LNCAP (cell line): ENCODE measurements around the gene ATPAF2.

Source experiments
- TF ChIP-seq, protein P1 (sequence below): fragments of 450-650 bp; IDR thresholded peaks from 2 replicates; pipeline ENCODE4 v1.5.1; 2017; ENCODE audit warnings: mild to moderate bottlenecking

ATPAF2 gene

DNA sequence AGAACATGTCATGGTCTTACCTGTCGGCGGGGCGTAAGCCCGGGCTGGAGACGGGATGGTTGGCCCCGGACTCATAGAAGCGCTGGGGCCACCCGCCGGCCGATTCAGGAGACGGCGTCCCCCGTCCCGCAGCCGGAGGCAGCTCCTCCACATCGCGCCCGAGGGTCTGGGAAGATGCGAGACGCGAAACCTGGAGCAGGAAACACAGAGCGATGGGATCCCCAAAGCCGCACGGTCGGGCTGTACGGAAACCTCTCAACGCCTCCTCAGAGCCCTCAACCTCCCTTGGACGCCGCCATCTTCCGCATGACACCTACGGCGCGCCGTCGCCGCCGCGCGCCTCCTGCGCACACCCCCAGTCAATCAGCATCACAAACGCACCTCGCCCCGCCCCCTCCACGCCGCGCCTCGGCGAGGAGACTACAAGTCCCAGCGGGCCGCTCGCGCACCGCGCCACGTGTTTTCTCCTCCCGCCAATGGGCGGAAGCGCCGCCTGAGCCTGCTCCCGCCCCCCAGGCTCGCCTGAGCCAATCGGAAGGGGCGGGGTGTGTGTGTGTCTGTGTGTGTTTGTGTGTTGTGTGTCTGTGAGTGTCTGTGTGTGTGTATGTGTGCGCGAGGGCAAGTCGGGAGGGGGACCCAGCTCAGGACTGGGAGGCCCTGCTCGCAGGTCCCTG, at the start of gene ATPAF2, which contains the start of gene GID4:
Gene ATPAF2, minus strand, starts transcription at position 308 of the 674 bp plus-strand sequence. Its CDS starts 155 bp downstream, at position 153.
Gene GID4, plus strand, starts transcription at position 548 of the 674 bp plus-strand sequence. Its CDS starts 57 bp downstream, at position 605.
- TF ChIP-seq, protein P1, sequence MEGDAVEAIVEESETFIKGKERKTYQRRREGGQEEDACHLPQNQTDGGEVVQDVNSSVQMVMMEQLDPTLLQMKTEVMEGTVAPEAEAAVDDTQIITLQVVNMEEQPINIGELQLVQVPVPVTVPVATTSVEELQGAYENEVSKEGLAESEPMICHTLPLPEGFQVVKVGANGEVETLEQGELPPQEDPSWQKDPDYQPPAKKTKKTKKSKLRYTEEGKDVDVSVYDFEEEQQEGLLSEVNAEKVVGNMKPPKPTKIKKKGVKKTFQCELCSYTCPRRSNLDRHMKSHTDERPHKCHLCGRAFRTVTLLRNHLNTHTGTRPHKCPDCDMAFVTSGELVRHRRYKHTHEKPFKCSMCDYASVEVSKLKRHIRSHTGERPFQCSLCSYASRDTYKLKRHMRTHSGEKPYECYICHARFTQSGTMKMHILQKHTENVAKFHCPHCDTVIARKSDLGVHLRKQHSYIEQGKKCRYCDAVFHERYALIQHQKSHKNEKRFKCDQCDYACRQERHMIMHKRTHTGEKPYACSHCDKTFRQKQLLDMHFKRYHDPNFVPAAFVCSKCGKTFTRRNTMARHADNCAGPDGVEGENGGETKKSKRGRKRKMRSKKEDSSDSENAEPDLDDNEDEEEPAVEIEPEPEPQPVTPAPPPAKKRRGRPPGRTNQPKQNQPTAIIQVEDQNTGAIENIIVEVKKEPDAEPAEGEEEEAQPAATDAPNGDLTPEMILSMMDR = no peak

DNA sequence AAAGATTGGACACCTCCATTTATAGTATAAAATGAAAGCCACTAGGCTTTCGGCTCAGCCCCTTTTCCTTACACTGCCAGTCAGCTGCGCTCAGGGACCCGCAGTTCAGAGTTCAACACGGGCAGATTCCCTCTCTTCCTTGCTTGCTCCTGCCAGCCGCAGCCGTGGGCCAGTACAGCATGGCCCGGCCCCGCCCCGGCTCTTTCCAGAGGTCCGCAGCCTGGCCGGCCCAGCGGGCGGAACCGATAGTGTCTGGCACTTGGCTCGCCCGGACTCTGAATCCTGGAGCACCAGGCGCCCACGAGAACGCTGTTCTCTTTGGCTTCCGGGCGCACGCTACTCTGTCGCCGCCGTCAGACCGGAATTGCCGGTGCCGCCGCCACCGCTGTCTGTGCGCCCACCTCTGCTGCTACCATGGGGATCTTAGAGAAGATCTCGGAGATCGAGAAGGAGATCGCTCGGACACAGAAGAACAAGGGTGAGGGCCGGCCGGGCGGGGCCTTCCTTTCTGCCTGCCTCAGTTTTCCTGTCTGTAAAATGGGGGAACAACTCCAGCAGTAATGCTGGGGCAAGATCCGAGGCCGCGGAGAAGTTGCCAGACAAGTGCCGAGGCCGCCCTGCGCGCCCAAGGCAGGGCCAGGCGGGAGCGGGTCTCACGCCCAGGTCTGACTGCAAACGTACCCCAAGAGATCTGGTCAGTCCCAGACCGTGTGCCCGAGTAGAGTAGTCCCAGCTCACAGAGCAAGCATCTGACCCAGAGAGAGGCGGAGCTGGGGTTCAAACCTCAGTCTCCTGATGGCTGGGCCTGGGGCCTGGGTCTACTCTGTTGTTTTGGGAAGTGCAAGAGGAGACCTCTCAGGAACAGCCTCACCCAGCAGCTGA, 48.9 kb upstream of the ATPAF2 start, which contains the start of gene DRG2:
Gene DRG2, plus strand, starts transcription at position 339 of the 882 bp plus-strand sequence. Its CDS starts 76 bp downstream, at position 415.
- TF ChIP-seq, protein P1 = no peak

DNA sequence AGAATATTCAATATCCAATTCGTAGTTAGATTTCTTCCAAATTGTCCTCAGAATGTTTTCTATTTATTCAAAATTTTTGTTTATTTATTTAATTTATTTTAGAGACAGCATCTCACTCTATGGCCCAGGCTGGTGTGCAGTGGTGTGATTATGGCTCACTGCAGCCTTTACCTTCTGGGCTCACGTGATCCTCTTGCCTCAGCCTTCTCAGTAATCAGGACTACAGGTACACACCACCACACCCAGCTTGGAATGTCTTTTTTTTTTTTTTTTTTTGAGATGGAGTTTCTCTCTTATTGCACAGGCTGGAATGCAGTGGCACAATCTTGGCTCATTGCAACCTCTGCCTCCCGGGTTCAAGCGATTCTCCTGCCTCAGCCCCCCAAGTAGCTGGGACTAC, 45.3 kb upstream of the ATPAF2 start:
- TF ChIP-seq, protein P1 = no peak

DNA sequence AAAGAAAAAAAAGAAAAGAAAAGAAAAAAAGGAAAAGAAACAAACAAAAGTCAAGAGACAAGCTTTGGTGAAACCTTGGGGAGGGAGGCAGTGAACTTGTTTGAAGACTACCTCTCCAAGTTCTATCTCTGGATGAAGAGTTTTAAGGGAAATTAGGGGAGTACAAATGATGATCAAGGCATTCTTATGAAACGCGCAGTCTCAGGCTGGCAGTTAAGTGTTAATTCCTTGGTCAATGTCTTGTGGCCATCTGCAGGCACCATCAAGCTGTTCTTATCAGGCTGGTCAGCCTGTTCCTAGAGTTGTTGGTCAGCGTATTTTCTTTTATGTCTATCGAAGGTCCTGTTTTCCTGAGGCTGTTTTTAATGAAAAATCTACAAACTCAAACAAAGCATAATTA, 40.6 kb upstream of the ATPAF2 start:
- TF ChIP-seq, protein P1 = no peak

DNA sequence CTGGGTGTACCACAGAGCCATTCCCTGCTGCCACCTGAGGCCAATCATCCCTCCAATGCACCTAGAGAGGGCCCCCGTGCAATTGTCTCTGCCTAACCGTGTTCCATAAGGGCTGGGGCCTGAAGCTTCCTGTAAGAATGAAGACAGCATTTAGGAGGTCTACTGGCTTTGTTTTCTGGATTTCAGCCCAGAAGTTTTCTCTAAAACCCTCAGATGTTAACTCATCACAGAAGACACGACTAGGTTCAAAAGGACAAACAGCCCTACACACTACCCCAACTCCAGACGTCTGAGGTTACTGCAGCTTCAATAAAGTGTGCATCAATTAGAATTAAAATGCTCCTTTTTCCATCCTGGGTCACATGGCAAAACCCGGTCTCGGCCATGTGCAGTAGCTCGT, 38.0 kb upstream of the ATPAF2 start:
- TF ChIP-seq, protein P1 = no peak

DNA sequence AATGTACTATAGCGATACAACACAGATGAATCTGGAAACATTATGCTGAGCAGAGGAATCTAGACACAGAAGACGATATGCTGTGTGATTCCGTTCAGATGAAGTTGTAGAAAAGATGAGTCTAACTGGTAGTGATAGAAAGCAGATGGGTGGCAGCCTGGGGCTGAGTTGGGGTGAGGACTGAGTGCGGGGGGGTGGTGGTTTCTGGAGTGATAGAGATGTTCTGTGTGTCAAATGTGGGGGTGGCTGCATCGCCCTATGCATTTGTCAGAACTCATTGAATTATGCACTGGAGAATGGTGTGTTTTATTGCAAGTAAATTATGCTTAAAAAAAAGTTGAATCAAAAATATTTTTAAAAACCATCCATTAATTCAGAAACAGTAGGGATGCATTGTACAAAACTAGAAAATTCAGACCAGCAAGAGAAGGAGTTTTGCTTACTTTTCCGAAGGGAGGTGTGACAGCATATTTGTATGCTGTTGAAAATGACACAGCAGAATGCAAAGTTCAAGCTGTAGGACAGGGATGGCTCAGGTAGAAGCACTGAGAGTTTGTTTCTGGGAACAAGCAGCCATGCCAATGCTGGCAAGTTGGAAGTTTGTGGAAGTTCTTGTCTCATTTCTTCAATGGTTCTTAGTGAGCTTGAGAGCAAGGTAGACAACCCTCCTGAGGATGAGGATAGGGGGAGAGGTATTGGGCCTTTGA, 35.8 kb upstream of the ATPAF2 start:
- TF ChIP-seq, protein P1 = no peak

DNA sequence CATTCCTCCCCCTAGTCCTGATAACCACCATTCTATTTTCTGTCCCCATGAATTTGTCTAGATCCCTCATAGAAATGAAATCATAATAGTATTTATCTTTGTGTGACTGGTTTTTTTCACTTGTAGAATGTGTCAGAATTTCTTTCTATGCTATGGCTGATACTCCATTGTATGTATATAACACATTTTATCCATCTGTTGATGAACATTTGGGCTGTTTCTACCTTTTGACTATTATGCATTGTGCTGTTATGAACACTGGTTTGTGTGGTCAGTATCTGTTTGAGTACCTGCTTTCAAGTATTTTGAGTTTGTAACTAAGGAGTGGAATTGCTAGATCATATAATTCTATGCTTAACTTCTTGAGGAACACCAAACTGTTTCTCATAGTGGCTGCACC, 32.8 kb upstream of the ATPAF2 start:
- TF ChIP-seq, protein P1 = no peak
